ENCODE measurements around the gene NMT2. TPM values are rescaled to one million over a fixed set of nuclear protein-coding genes. Genes with fewer than 3 reads are reported as not detected.
A peak's percentile ranks its signal among the peaks of the same experiment; 100 is the strongest.

The NMT2 gene
- total RNA-seq, 1 donor, result 84.2 TPM

GRCh38 chr10:15088428-15089261 is 79.8 kb downstream of the NMT2 start, which contains the start of gene ACBD7:
TSS of gene ACBD7 (minus strand) at chr10:15088776. CDS start at chr10:15088728, 48 bp downstream.
- peak; percentile 74 for DNase-seq (ENCODE audit: low read depth)
- TF ChIP-seq CTCF (IDR thresholded peaks at IDR 0.05; ENCODE audit: insufficient read depth, low read depth, low read length), result peak; percentile 48
- peak within 1 kb of the TSS; percentile 67 for H3K4me3 ChIP-seq (ENCODE audit: low read depth, low read length)

- peak overlapping the region; percentile 70 for H3K4me3 ChIP-seq (ENCODE audit: low read depth, low read length)
- peak; percentile 97 for DNase-seq (ENCODE audit: low read depth)
- peak; percentile 1 for TF ChIP-seq CTCF (IDR thresholded peaks at IDR 0.05; ENCODE audit: insufficient read depth, low read depth, low read length)
Observed at GRCh38 chr10:15084502-15084922, 84.0 kb downstream of the NMT2 start.

GRCh38 chr10:15083674-15084501 is 84.6 kb downstream of the NMT2 start:
- peak overlapping the region; percentile 70 for H3K4me3 ChIP-seq (ENCODE audit: low read depth, low read length)
- no peak for DNase-seq (ENCODE audit: low read depth)
- TF ChIP-seq CTCF (IDR thresholded peaks at IDR 0.05; ENCODE audit: insufficient read depth, low read depth, low read length), result peak; percentile 2

GRCh38 chr10:15075421-15075820 is 93.1 kb downstream of the NMT2 start:
- DNase-seq (ENCODE audit: low read depth), result no peak
- no peak overlapping the region for H3K4me3 ChIP-seq (ENCODE audit: low read depth, low read length)

GRCh38 chr10:15072358-15072757 is 96.1 kb downstream of the NMT2 start:
- DNase-seq (ENCODE audit: low read depth), result no peak
- H3K4me3 ChIP-seq (ENCODE audit: low read depth, low read length), result no peak overlapping the region
- TF ChIP-seq CTCF (IDR thresholded peaks at IDR 0.05; ENCODE audit: insufficient read depth, low read depth, low read length), result no peak

More at GRCh38 chr10:15075421-15075820, 93.1 kb downstream of the NMT2 start:
- no peak for TF ChIP-seq CTCF (IDR thresholded peaks at IDR 0.05; ENCODE audit: insufficient read depth, low read depth, low read length)

- DNase-seq (ENCODE audit: low read depth), result no peak
- H3K4me3 ChIP-seq (ENCODE audit: low read depth, low read length), result no peak overlapping the region
- peak; percentile 8 for TF ChIP-seq CTCF (IDR thresholded peaks at IDR 0.05; ENCODE audit: insufficient read depth, low read depth, low read length)
Observed at GRCh38 chr10:15069230-15069629, 99.3 kb downstream of the NMT2 start.

Data from fibroblast of villous mesenchyme (primary cell).